Adrenal gland (tissue), 5 donors: ENCODE data around the gene EEF1G.

ENCODE experiments used
- CTCF ChIP-seq, 6 experiments: fragments of 450-650 bp in 4 of 6; fragments of 200-600 bp in 2 of 6; sonication (generic) in 1 of 6; IDR thresholded peaks; 1 replicate in 5 of 6; 2 replicates in 1 of 6; pipeline versions ENCODE4 v1.5.1 to v1.8.0; 2016 to 2021; ENCODE audit warnings: antibody characterized with exemption in 6 of 6, mild to moderate bottlenecking in 2 of 6, moderate library complexity in 1 of 6
- POLR2A ChIP-seq, 2 donors: fragments of 450-650 bp; IDR thresholded peaks; one replicate each; pipeline ENCODE4 v1.6.1; 2017; ENCODE audit warnings: antibody characterized with exemption in 2 of 2, mild to moderate bottlenecking in 2 of 2, moderate library complexity in 1 of 2
- donor health status: DM: no; HTN: no; CAD: no.

- no peak for TF ChIP-seq CTCF (IDR thresholded peaks at IDR 0.05)
- no peak for TF ChIP-seq POLR2A (IDR thresholded peaks at IDR 0.05)
Observed at GRCh38 chr11:62552485-62553079, 21.1 kb downstream of the EEF1G start.
